GM10266 (cell line): Measurements from ENCODE around the gene SPAG16.

ENCODE experiments used
- DNase-seq: peaks from one replicate; pipeline ENCODE4 v3.0.0; 2012; ENCODE audit errors: extremely low spot score
- CTCF ChIP-seq: IDR thresholded peaks from 2 replicates; pipeline ENCODE4 v1.5.1; 2012; ENCODE audit warnings: mild to moderate bottlenecking, low read depth; ENCODE audit not compliant: control insufficient read depth, insufficient read depth; ENCODE audit errors: missing control alignments

SPAG16 gene

GRCh38 chr2:213241817-213242216, 42.4 kb upstream of the SPAG16 start:
- no peak for DNase-seq
- TF ChIP-seq CTCF = no peak

GRCh38 chr2:213242653-213243052, 41.6 kb upstream of the SPAG16 start:
- DNase-seq = no peak

GRCh38 chr2:213243189-213244044, 40.8 kb upstream of the SPAG16 start:
- no peak for DNase-seq

More at GRCh38 chr2:213242653-213243052, 41.6 kb upstream of the SPAG16 start:
- no peak for TF ChIP-seq CTCF

GRCh38 chr2:213246497-213247281, 37.6 kb upstream of the SPAG16 start:
- DNase-seq = no peak
- peak; percentile 54 for TF ChIP-seq CTCF

More at GRCh38 chr2:213243189-213244044, 40.8 kb upstream of the SPAG16 start:
- TF ChIP-seq CTCF = no peak

- no peak for DNase-seq
- TF ChIP-seq CTCF = no peak
Observed at GRCh38 chr2:213247566-213247965, 36.7 kb upstream of the SPAG16 start.

GRCh38 chr2:213248637-213249036, 35.6 kb upstream of the SPAG16 start:
- TF ChIP-seq CTCF = no peak
- DNase-seq = no peak
